GM23338 (cell line): ENCODE results near the gene CACNA2D3. TPM values are rescaled to one million over a fixed set of nuclear protein-coding genes. Genes with fewer than 3 reads are reported as not detected.

Experiments
- ATAC-seq: fragments of 200-7000 bp; cut with Tn5 transposase; 3 replicates; pipeline ENCODE4 v1.9.1; 2020
- DNase-seq: peaks from one replicate; pipeline ENCODE4 v3.0.0-alpha.2; 2015; ENCODE audit warnings: low spot score
- H2AFZ ChIP-seq: fragments of 200-600 bp; sonication (generic); 2 replicates; pipeline ENCODE4 v1.8.0; 2016; ENCODE audit warnings: antibody characterized with exemption, mild to moderate bottlenecking, moderate library complexity
- H3F3A ChIP-seq: fragments of 200-600 bp; sonication (generic); replicated peaks from 2 replicates; pipeline ENCODE4 v1.8.0; 2017; ENCODE audit warnings: antibody characterized with exemption, mixed run types, low read depth
- H3K27ac ChIP-seq: fragments of 200-600 bp; sonication (generic); 2 replicates; pipeline ENCODE4 v1.6.1; 2016; ENCODE audit warnings: low read depth
- H3K27me3 ChIP-seq: fragments of 200-600 bp; sonication (generic); 2 replicates; pipeline ENCODE4 v1.8.0; 2016; ENCODE audit warnings: mild to moderate bottlenecking, mixed run types, moderate library complexity; ENCODE audit not compliant: insufficient read depth
- H3K36me3 ChIP-seq: fragments of 200-600 bp; sonication (generic); 2 replicates; pipeline ENCODE4 v1.8.0; 2016; ENCODE audit warnings: mild to moderate bottlenecking; ENCODE audit not compliant: insufficient read depth
- H3K4me1 ChIP-seq: fragments of 200-600 bp; sonication (generic); 2 replicates; pipeline ENCODE4 v1.8.0; 2016; ENCODE audit warnings: mild to moderate bottlenecking, moderate library complexity; ENCODE audit not compliant: insufficient read depth
- H3K4me2 ChIP-seq: fragments of 200-600 bp; sonication (generic); 2 replicates; pipeline ENCODE4 v1.7.1; 2017; ENCODE audit warnings: mixed run types
- H3K4me3 ChIP-seq: fragments of 200-600 bp; sonication (generic); 2 replicates; pipeline ENCODE4 v1.6.1; 2016; ENCODE audit warnings: mixed run types
- H3K79me2 ChIP-seq: fragments of 200-600 bp; sonication (generic); replicated peaks from 2 replicates; pipeline ENCODE4 v1.8.0; 2017; ENCODE audit warnings: mild to moderate bottlenecking; ENCODE audit not compliant: insufficient read depth
- H3K9me2 ChIP-seq: fragments of 200-600 bp; sonication (generic); 2 replicates; pipeline ENCODE4 v1.8.0; 2017; ENCODE audit not compliant: insufficient read depth
- H4K20me1 ChIP-seq: fragments of 200-600 bp; sonication (generic); replicated peaks from 2 replicates; pipeline ENCODE4 v1.8.0; 2017; ENCODE audit warnings: mild to moderate bottlenecking; ENCODE audit not compliant: insufficient read depth
- H3K27ac Mint-ChIP-seq: 2 replicates; pipeline ENCODE4 v1.8.0; 2020; ENCODE audit warnings: inconsistent platforms, mild to moderate bottlenecking, moderate library complexity, mixed read lengths
- H3K27me3 Mint-ChIP-seq: 3 replicates; pipeline ENCODE4 v1.8.0; 2022; ENCODE audit warnings: low read depth, mild to moderate bottlenecking, moderate library complexity, mixed read lengths, inconsistent platforms; ENCODE audit not compliant: insufficient read depth, poor library complexity
- H3K36me3 Mint-ChIP-seq: 3 replicates; pipeline ENCODE4 v1.8.0; 2021; ENCODE audit warnings: low read depth, mild to moderate bottlenecking, inconsistent platforms, moderate library complexity, mixed read lengths
- H3K4me1 Mint-ChIP-seq: 3 replicates; pipeline ENCODE4 v1.8.0; 2020; ENCODE audit warnings: mild to moderate bottlenecking, inconsistent platforms, mixed read lengths
- H3K4me3 Mint-ChIP-seq: 3 replicates; pipeline ENCODE4 v1.8.0; 2021; ENCODE audit warnings: moderate library complexity, mild to moderate bottlenecking, inconsistent platforms, mixed read lengths
- H3K9me3 Mint-ChIP-seq: 3 replicates; pipeline ENCODE4 v1.8.0; 2020; ENCODE audit warnings: moderate library complexity, mild to moderate bottlenecking, inconsistent platforms, mixed read lengths
- CREB1 ChIP-seq: fragments of 250-450 bp; sonication (Bioruptor Pico); IDR thresholded peaks from 2 replicates; pipeline ENCODE4 v1.5.0; 2020; ENCODE audit warnings: low read depth, mild to moderate bottlenecking, moderate library complexity
- CTCF ChIP-seq, 2 experiments: fragments of 200-600 bp in 1 of 2; sonication (generic) in 1 of 2; conservative IDR thresholded peaks; 2 replicates each; pipeline versions ENCODE4 v1.5.1 to v1.6.1; 2016 to 2017; ENCODE audit warnings: antibody characterized with exemption in 2 of 2, low read depth in 2 of 2, mild to moderate bottlenecking in 2 of 2, moderate library complexity in 1 of 2
- ETS1 ChIP-seq: IDR thresholded peaks from 2 replicates; pipeline ENCODE4 v1.6.1; 2016; ENCODE audit warnings: antibody characterized with exemption
- EZH2 ChIP-seq: fragments of 200-600 bp; sonication (generic); IDR thresholded peaks from one replicate; pipeline ENCODE4 v1.8.0; 2017; ENCODE audit warnings: antibody characterized with exemption, mild to moderate bottlenecking, low read depth; ENCODE audit not compliant: unreplicated experiment
- EZH2phosphoT487 ChIP-seq: fragments of 200-600 bp; sonication (generic); IDR thresholded peaks from one replicate; pipeline ENCODE4 v1.8.1; 2018; ENCODE audit warnings: antibody characterized with exemption; ENCODE audit not compliant: unreplicated experiment
- JUNB ChIP-seq: IDR thresholded peaks from one replicate; pipeline ENCODE4 v1.6.1; 2016; ENCODE audit warnings: antibody characterized with exemption; ENCODE audit not compliant: unreplicated experiment
- NANOG ChIP-seq: IDR thresholded peaks from 2 replicates; pipeline ENCODE4 v1.6.1; 2016; ENCODE audit warnings: antibody characterized with exemption, borderline replicate concordance
- POLR2AphosphoS5 ChIP-seq: IDR thresholded peaks from 2 replicates; pipeline ENCODE4 v1.6.1; 2016; ENCODE audit warnings: antibody characterized with exemption, low read depth
- REST ChIP-seq: IDR thresholded peaks from one replicate; pipeline ENCODE4 v1.6.1; 2018; ENCODE audit warnings: antibody characterized with exemption; ENCODE audit not compliant: unreplicated experiment
- STAT1 ChIP-seq: IDR thresholded peaks from one replicate; pipeline ENCODE4 v1.6.1; 2016; ENCODE audit warnings: antibody characterized with exemption; ENCODE audit not compliant: unreplicated experiment
- ZNF114 ChIP-seq: fragments of 250-450 bp; sonication (Bioruptor Pico); IDR thresholded peaks from 2 replicates; pipeline ENCODE4 v1.5.0; 2020; ENCODE audit warnings: mild to moderate bottlenecking, moderate library complexity
- ZNF331 ChIP-seq: fragments of 250-450 bp; sonication (Bioruptor Pico); IDR thresholded peaks from 2 replicates; pipeline ENCODE4 v1.5.0; 2020; ENCODE audit warnings: low read depth, mild to moderate bottlenecking, moderate library complexity
- ZNF462 ChIP-seq: fragments of 250-450 bp; sonication (Bioruptor Pico); IDR thresholded peaks from 2 replicates; pipeline ENCODE4 v1.5.0; 2020; ENCODE audit warnings: mild to moderate bottlenecking, moderate library complexity
- polyA plus RNA-seq: library from polyadenylated mRNA; unstranded; fragments of >200 nt; fragmentation: Nextera tagmentation; extraction: Ambion mirVana; gene quantifications from 2 replicates; pipeline ENCODE4 v1.2.1, GENCODE V29; 2016
- total RNA-seq: library from RNA; depleted of rRNA; stranded (reverse); fragments of >200 nt; shearing (Covaris generic); gene quantifications from 2 replicates; pipeline ENCODE4 v1.2.3, GENCODE V29; 2014

CACNA2D3 gene
- total and polyA plus RNA-seq, 2 experiments from 2014 or later = 2.2 to 2.3 TPM

- Mint-ChIP-seq H3K4me1 (peaks cover 12% of the 10 kb centered on the region), H3K4me3 (no peak overlapping the region), H3K9me3 (peaks cover 9% of the 10 kb centered on the region; the same call in 2 of the 3 replicates), H3K36me3 (no peaks in the 10 kb centered on the region; the same call in 2 of the 3 replicates), H3K27me3 (peaks cover 7% of the 10 kb centered on the region), H3K27ac (no peak overlapping the region)
- no peak overlapping the region for H3K4me3 ChIP-seq
- H3K36me3 ChIP-seq = no peaks in the 10 kb centered on the region
- TF ChIP-seq ETS1 (no peak), CTCF (conservative IDR thresholded peaks at IDR 0.05; ENCODE audit: low read depth in 2 of 2) (no peak), JUNB (no peak), STAT1 (no peak), ZNF114 (no peak), REST (no peak), ZNF331 (CRISPR knock-in tag) (no peak), EZH2phosphoT487 (no peak), EZH2 (no peak), POLR2AphosphoS5 (no peak), NANOG (no peak), CREB1 (CRISPR knock-in tag) (no peak), ZNF462 (CRISPR knock-in tag) (no peak)
- H3K79me2 ChIP-seq = no peaks in the 10 kb centered on the region
- no peak for DNase-seq
- no peak overlapping the region for H3K27ac ChIP-seq
- H3K27me3 ChIP-seq = no peaks in the 10 kb centered on the region
- H3K4me2 ChIP-seq = no peak overlapping the region
- H4K20me1 ChIP-seq = no peaks in the 10 kb centered on the region
- no peak overlapping the region for H2AFZ ChIP-seq
- ATAC-seq = no peak
- peaks cover 27% of the 10 kb centered on the region; the same call in 1 of the 2 replicates for H3K9me2 ChIP-seq
- no peaks in the 10 kb centered on the region for H3K4me1 ChIP-seq
- H3F3A ChIP-seq = no peaks in the 10 kb centered on the region
Measured at GRCh38 chr3:54608041-54608440, 485.7 kb downstream of the CACNA2D3 start.
